ENCODE results near the gene MAD1L1.

DNA sequence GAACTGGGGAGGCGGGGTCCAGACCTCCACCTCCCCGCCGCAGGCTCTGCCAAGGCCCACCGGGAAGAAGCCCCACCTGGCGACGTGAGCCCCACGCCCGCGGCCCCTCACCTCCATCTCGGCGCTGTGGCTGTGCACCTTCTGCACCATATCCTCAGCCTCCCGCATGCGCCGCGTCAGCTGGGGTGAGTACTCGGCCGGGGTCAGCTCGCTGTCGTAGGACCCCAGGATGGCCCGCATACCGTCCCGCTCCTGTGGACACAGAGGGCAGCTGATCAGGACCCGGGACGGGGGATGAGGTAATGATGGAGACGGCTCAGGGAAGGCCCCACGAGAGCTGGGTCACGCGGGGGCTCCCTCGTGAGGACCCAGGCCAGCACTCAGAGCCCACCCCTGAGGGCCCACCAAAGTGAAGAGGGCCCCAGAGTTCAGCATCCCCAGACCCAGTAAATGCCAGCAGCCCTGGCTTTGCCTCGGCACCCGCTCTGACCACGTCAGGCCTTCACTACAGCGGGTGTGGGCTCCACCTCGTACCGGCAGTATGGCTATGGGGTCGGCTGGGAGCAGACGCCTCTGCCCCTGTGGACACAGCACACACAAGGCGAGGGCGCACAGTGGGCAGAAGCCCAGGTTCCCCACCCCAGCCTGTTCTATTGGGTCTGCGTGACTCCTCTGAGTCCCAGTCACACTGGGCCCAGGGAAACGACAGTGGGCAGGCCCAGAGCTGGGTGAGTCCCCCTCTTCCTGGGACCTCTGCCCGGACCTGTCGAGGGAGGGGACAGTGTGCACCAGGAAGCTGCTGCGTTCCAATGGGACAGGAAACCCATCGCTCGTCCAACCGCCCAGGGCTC, 218.1 kb downstream of the MAD1L1 start:
- TF ChIP-seq EP300 (IDR thresholded peaks at IDR 0.05): no peak
- TF ChIP-seq, protein P1, sequence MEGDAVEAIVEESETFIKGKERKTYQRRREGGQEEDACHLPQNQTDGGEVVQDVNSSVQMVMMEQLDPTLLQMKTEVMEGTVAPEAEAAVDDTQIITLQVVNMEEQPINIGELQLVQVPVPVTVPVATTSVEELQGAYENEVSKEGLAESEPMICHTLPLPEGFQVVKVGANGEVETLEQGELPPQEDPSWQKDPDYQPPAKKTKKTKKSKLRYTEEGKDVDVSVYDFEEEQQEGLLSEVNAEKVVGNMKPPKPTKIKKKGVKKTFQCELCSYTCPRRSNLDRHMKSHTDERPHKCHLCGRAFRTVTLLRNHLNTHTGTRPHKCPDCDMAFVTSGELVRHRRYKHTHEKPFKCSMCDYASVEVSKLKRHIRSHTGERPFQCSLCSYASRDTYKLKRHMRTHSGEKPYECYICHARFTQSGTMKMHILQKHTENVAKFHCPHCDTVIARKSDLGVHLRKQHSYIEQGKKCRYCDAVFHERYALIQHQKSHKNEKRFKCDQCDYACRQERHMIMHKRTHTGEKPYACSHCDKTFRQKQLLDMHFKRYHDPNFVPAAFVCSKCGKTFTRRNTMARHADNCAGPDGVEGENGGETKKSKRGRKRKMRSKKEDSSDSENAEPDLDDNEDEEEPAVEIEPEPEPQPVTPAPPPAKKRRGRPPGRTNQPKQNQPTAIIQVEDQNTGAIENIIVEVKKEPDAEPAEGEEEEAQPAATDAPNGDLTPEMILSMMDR (IDR thresholded peaks at IDR 0.05): no peak
- no peak for TF ChIP-seq POLR2AphosphoS5 (IDR thresholded peaks at IDR 0.05)
- no peak for TF ChIP-seq POLR2A (IDR thresholded peaks at IDR 0.05)
